CD14-positive monocyte (primary cell): ENCODE data around the gene CABLES2. TPM values are rescaled to one million over a fixed set of nuclear protein-coding genes. Genes with fewer than 3 reads are reported as not detected.

Experiments
- DNase-seq, 3 donors: peaks; one replicate each; pipeline ENCODE4 v3.0.0-alpha.2; 2011 to 2022
- H2AFZ ChIP-seq: 2 replicates; pipeline ENCODE4 v1.6.0; 2012; ENCODE audit warnings: mild to moderate bottlenecking, low read depth, low read length, inconsistent platforms; ENCODE audit not compliant: insufficient read depth, poor library complexity, severe bottlenecking
- H3K27ac ChIP-seq, 2 donors: 1 replicate in 1 of 2; 2 replicates in 1 of 2; pipeline ENCODE4 v1.5.1; 2012 to 2013; ENCODE audit warnings: low read length in 2 of 2, control low read depth in 1 of 2, inconsistent platforms in 1 of 2, low read depth in 1 of 2, mild to moderate bottlenecking in 1 of 2
- H3K27me3 ChIP-seq, 2 donors: one replicate each; pipeline versions ENCODE4 v1.6.0 to v1.6.1; 2011 to 2013; ENCODE audit warnings: low read length in 2 of 2; ENCODE audit not compliant: control insufficient read depth in 2 of 2, insufficient read depth in 2 of 2
- H3K36me3 ChIP-seq, 2 donors: replicated peaks in 1 of 2; 1 replicate in 1 of 2; 2 replicates in 1 of 2; pipeline versions ENCODE4 v1.5.1 to v1.6.1; 2012 to 2013; ENCODE audit warnings: low read length in 2 of 2, control low read depth in 1 of 2, inconsistent platforms in 1 of 2, mild to moderate bottlenecking in 1 of 2; ENCODE audit not compliant: insufficient read depth in 2 of 2, control insufficient read depth in 1 of 2
- H3K4me1 ChIP-seq, 2 donors: 1 replicate in 1 of 2; 2 replicates in 1 of 2; pipeline versions ENCODE4 v1.5.1 to v1.6.1; 2012 to 2013; ENCODE audit warnings: low read length in 2 of 2, control low read depth in 1 of 2, inconsistent platforms in 1 of 2, mild to moderate bottlenecking in 1 of 2, moderate library complexity in 1 of 2; ENCODE audit not compliant: insufficient read depth in 2 of 2, control insufficient read depth in 1 of 2
- H3K4me2 ChIP-seq: replicated peaks from 2 replicates; pipeline ENCODE3; 2012; ENCODE audit warnings: low read length, moderate library complexity, mild to moderate bottlenecking; ENCODE audit not compliant: poor library complexity, severe bottlenecking; ENCODE audit errors: extremely low read depth
- H3K4me3 ChIP-seq, 3 experiments: fragments of 200-600 bp in 1 of 3; sonication (generic) in 1 of 3; replicated peaks in 1 of 3; 1 replicate in 2 of 3; 2 replicates in 1 of 3; pipeline ENCODE4 v1.5.1; 2011 to 2013; ENCODE audit warnings: low read length in 3 of 3, mild to moderate bottlenecking in 3 of 3, control low read depth in 2 of 3, low read depth in 2 of 3, inconsistent platforms in 1 of 3, moderate library complexity in 1 of 3
- H3K79me2 ChIP-seq: 2 replicates; pipeline ENCODE4 v1.6.0; 2012; ENCODE audit warnings: mild to moderate bottlenecking, control low read depth, inconsistent platforms, low read length, moderate library complexity; ENCODE audit not compliant: insufficient read depth
- H3K9ac ChIP-seq: 2 replicates; pipeline ENCODE4 v1.6.0; 2017; ENCODE audit warnings: low read length, mild to moderate bottlenecking; ENCODE audit not compliant: insufficient read depth, poor library complexity, severe bottlenecking
- H3K9me3 ChIP-seq, 2 donors: replicated peaks in 1 of 2; 1 replicate in 1 of 2; 2 replicates in 1 of 2; pipeline versions ENCODE4 v1.5.1 to v1.6.1; 2012 to 2013; ENCODE audit warnings: low read length in 2 of 2, control low read depth in 1 of 2; ENCODE audit not compliant: control insufficient read depth in 1 of 2, insufficient read depth in 1 of 2
- H4K20me1 ChIP-seq: 2 replicates; pipeline ENCODE4 v1.6.0; 2012; ENCODE audit warnings: mild to moderate bottlenecking, low read length, control low read depth, moderate library complexity; ENCODE audit not compliant: insufficient read depth
- H3K27ac Mint-ChIP-seq, 7 donors: one replicate each; pipeline ENCODE4 v1.8.0; 2020; ENCODE audit warnings: mild to moderate bottlenecking in 7 of 7, mixed read lengths in 7 of 7, moderate library complexity in 6 of 7, inconsistent platforms in 2 of 7
- H3K27me3 Mint-ChIP-seq, 3 donors: one replicate each; pipeline ENCODE4 v1.8.0; 2021 to 2022; ENCODE audit warnings: low read depth in 3 of 3, mild to moderate bottlenecking in 3 of 3, mixed read lengths in 3 of 3, moderate library complexity in 3 of 3, inconsistent platforms in 1 of 3
- H3K36me3 Mint-ChIP-seq, 2 donors: one replicate each; pipeline ENCODE4 v1.8.0; 2020; ENCODE audit warnings: mixed read lengths in 2 of 2, inconsistent platforms in 1 of 2, mild to moderate bottlenecking in 1 of 2
- H3K4me1 Mint-ChIP-seq: one replicate; pipeline ENCODE4 v1.8.0; 2020; ENCODE audit warnings: mild to moderate bottlenecking, mixed read lengths
- H3K4me3 Mint-ChIP-seq, 2 donors: one replicate each; pipeline ENCODE4 v1.8.0; 2020; ENCODE audit warnings: mild to moderate bottlenecking in 2 of 2, mixed read lengths in 2 of 2, moderate library complexity in 1 of 2
- H3K9me3 Mint-ChIP-seq, 7 donors: one replicate each; pipeline ENCODE4 v1.8.0; 2020 to 2022; ENCODE audit warnings: mixed read lengths in 7 of 7, mild to moderate bottlenecking in 6 of 7, moderate library complexity in 6 of 7, inconsistent platforms in 2 of 7
- WGBS: methylation state at CpG from one replicate; pipeline ENCODE4 v1.1.5; 2013; ENCODE audit warnings: missing lambda C conversion rate; ENCODE audit not compliant: insufficient coverage; 5-methylcytosine and 5-hydroxymethylcytosine counted together
- intact Hi-C, 2 donors: fragments of 100-400 bp; cut with micrococcal nuclease; formaldehyde crosslinking; loops; one replicate each; pipeline versions ENCODE4 v1.15.0 to v1.15.1; 2023
- polyA plus RNA-seq, 3 donors: library from polyadenylated mRNA; depleted of rRNA in 1 of 3; unstranded in 2 of 3; stranded (reverse) in 1 of 3; fragments of 300-500 nt in 2 of 3; fragments of >200 nt in 1 of 3; fragmentation: Illumina TruSeq in 2 of 3; gene quantifications; 1 replicate in 2 of 3; 2 replicates in 1 of 3; pipeline ENCODE4 v1.2.3, GENCODE V29; 2012 to 2021
- TF ChIP-seq, protein P1 (sequence below): fragments of 200-600 bp; IDR thresholded peaks from one replicate; pipeline ENCODE4 v1.8.0; 2022; ENCODE audit warnings: antibody characterized with exemption, mild to moderate bottlenecking

CABLES2 gene
- polyA plus RNA-seq, 3 donors: 0.60 to 4.0 (median 0.61) TPM

DNA sequence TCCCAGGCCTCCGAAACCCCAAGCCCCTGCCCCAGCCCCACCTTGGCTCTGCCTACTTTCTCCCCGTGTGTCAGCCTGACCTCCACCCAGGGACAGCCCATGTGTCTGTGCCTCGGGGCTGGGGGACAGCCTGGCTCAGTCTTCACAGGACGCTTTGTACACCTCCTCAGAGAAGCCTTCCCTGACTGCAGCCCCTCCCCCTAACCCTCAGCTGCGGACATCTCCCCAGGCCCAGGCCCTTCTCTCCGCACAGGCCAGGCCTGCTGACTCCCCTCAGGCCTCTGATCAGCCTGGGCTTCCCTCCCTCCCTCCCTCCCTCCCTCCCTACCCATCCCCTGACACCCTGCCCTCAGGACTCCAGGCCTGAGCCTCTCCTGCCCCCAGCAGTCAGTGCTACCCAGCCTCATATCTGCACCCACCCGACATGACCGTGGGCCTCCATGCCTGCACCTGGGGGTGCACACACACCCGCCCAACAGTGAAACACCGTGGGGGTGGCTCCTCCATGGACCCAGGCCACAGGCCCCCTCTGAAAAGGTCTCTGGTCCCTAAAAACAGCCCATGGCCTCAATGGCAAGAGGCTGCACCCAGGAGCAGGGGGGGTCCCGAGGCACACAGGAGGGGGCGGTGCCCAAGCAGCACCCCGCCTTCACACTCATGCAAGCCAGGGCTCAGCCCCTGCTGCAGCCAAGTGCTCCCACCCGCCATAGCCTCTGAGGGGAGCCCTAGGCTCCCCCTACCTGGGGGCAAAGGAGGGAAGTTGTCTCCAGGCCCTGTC, 52.9 kb downstream of the CABLES2 start:
- Mint-ChIP-seq H3K36me3 (no peaks in the 10 kb centered on the region), H3K4me3 (no peak overlapping the region), H3K9me3 (peaks cover 0 to 2% (median under 1%) of the 10 kb centered on the region in 7 donors), H3K27ac (no peak overlapping the region), H3K4me1 (no peaks in the 10 kb centered on the region), H3K27me3 (peaks cover 2 to 24% (median 14%) of the 10 kb centered on the region in 3 donors)
- Histone ChIP-seq H4K20me1 (no peaks in the 10 kb centered on the region), H3K27ac (no peak overlapping the region), H3K9me3 (no peaks in the 10 kb centered on the region), H3K79me2 (no peaks in the 10 kb centered on the region), H2AFZ (no peak overlapping the region), H3K4me2 (no peak overlapping the region), H3K27me3 (peaks cover 0 to 11% of the 10 kb centered on the region in 2 donors), H3K4me3 (no peak overlapping the region), H3K4me1 (no peaks in the 10 kb centered on the region), H3K9ac (no peak overlapping the region), H3K36me3 (no peaks in the 10 kb centered on the region)
- 82% methylated on average over 10 of the region's 14 CpGs for WGBS
- DNase-seq: no peak
- TF ChIP-seq, protein P1, sequence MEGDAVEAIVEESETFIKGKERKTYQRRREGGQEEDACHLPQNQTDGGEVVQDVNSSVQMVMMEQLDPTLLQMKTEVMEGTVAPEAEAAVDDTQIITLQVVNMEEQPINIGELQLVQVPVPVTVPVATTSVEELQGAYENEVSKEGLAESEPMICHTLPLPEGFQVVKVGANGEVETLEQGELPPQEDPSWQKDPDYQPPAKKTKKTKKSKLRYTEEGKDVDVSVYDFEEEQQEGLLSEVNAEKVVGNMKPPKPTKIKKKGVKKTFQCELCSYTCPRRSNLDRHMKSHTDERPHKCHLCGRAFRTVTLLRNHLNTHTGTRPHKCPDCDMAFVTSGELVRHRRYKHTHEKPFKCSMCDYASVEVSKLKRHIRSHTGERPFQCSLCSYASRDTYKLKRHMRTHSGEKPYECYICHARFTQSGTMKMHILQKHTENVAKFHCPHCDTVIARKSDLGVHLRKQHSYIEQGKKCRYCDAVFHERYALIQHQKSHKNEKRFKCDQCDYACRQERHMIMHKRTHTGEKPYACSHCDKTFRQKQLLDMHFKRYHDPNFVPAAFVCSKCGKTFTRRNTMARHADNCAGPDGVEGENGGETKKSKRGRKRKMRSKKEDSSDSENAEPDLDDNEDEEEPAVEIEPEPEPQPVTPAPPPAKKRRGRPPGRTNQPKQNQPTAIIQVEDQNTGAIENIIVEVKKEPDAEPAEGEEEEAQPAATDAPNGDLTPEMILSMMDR: no peak
- intact Hi-C loops: no loop called here

DNA sequence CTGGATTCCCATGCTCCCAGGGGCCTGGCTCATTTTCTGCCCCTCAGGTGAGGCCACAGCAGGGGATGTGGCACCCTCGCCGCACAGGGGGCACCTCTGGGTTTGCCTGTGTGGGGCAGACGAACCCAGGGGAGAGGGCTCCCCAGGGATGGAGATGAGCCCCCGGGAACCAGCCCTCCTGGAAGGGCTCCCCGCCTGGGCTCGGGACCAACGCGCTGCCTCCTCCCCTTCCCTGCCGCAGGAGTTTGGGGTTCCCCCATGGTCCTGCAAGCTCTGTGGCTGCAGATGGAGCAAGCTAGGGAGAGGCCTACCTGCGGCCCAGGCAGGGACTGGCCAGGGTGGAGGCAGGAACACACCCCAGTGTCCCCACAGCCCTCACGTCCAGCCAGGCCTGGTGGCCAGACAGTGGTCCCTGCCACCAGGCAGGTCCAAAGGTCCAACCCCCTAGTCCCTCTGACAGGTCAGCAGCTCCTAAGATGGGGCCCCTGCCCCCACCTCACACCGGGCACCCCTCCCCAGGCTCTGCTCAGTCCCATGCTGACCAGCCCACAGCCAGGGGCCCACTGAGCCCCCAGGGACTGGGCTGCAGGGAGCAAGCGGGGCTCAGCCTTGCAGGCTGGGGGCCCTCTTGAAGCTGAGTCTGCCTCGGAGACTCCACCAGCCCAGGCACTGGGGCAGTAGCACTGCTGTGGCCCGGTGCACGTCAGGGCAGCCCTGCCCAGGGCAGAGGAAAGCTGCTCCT, 53.6 kb downstream of the CABLES2 start:
- H3K4me1 Mint-ChIP-seq: no peaks in the 10 kb centered on the region
- Histone ChIP-seq H3K4me3 (no peak overlapping the region), H3K4me2 (no peak overlapping the region), H3K27ac (no peak overlapping the region), H3K9ac (no peak overlapping the region), H3K36me3 (no peaks in the 10 kb centered on the region), H3K4me1 (no peaks in the 10 kb centered on the region), H2AFZ (no peak overlapping the region), H3K79me2 (no peaks in the 10 kb centered on the region), H3K9me3 (no peaks in the 10 kb centered on the region), H3K27me3 (peaks cover 0 to 11% of the 10 kb centered on the region in 2 donors), H4K20me1 (no peaks in the 10 kb centered on the region)
- 90% methylated on average over 14 of the region's 16 CpGs for WGBS
- H3K27ac Mint-ChIP-seq: no peak overlapping the region
- TF ChIP-seq, protein P1: no peak
- H3K36me3 Mint-ChIP-seq: no peaks in the 10 kb centered on the region
- intact Hi-C loops: no loop called here
- DNase-seq: no peak
- H3K9me3 Mint-ChIP-seq: peaks cover 3 to 10% (median 8%) of the 10 kb centered on the region in 7 donors
- peaks cover 2 to 21% (median 14%) of the 10 kb centered on the region in 3 donors for H3K27me3 Mint-ChIP-seq
- H3K4me3 Mint-ChIP-seq: no peak overlapping the region
